Measurements from ENCODE around the gene TEPSIN.

Gene TEPSIN

GRCh38 chr17:81264640-81265039 is 25.8 kb upstream of the TEPSIN start:
- Histone ChIP-seq H4K20me1 (ENCODE audit: insufficient read depth, low read length) (no peaks in the 10 kb centered on the region), H3K36me3 (replicated peaks; ENCODE audit: insufficient read depth, low read length) (0 out of 2 replicates have a peak, but pooled peaks cover under 1% of the 10 kb centered on the region), H3K4me3 (ENCODE audit: low read length) (no peak overlapping the region), H3K79me2 (ENCODE audit: low read length) (no peaks in the 10 kb centered on the region), H3K27me3 (replicated peaks; ENCODE audit: insufficient read depth, low read length) (no peaks in the 10 kb centered on the region), H3K9me2 (replicated peaks; ENCODE audit: insufficient read depth, low read length) (no peaks in the 10 kb centered on the region), H3K9me3 (replicated peaks; ENCODE audit: insufficient read depth, low read length) (no peaks in the 10 kb centered on the region), H2AFZ (ENCODE audit: low read length) (no peak overlapping the region), H3K4me1 (ENCODE audit: low read length) (no peaks in the 10 kb centered on the region), H3K4me2 (ENCODE audit: low read depth, low read length) (no peak overlapping the region), H3F3A (ENCODE audit: insufficient read depth, low read length) (no peaks in the 10 kb centered on the region), H3K27ac (ENCODE audit: low read length) (no peak overlapping the region), H3K9ac (ENCODE audit: low read length) (no peak overlapping the region)
- no peak for DNase-seq
- no peak for TF ChIP-seq EZH2 (optimal IDR thresholded peaks at IDR 0.05; ENCODE audit: low read depth, low read length)
- no peak for TF ChIP-seq CTCF (IDR thresholded peaks at IDR 0.05; ENCODE audit: low read length)
- no peak for TF ChIP-seq EZH2phosphoT487 (IDR thresholded peaks at IDR 0.05; ENCODE audit: low read length)

GRCh38 chr17:81263371-81264181 is 24.7 kb upstream of the TEPSIN start:
- DNase-seq: no peak

GRCh38 chr17:81261582-81262336 is 22.9 kb upstream of the TEPSIN start:
- Histone ChIP-seq H3K79me2 (ENCODE audit: low read length) (no peaks in the 10 kb centered on the region), H3K4me2 (ENCODE audit: low read depth, low read length) (no peak overlapping the region), H3K4me1 (ENCODE audit: low read length) (no peaks in the 10 kb centered on the region), H4K20me1 (ENCODE audit: insufficient read depth, low read length) (no peaks in the 10 kb centered on the region), H3F3A (ENCODE audit: insufficient read depth, low read length) (no peaks in the 10 kb centered on the region), H3K27ac (ENCODE audit: low read length) (no peak overlapping the region), H3K9me3 (replicated peaks; ENCODE audit: insufficient read depth, low read length) (no peaks in the 10 kb centered on the region), H2AFZ (ENCODE audit: low read length) (no peak overlapping the region), H3K27me3 (replicated peaks; ENCODE audit: insufficient read depth, low read length) (no peaks in the 10 kb centered on the region), H3K4me3 (ENCODE audit: low read length) (no peak overlapping the region), H3K9me2 (replicated peaks; ENCODE audit: insufficient read depth, low read length) (no peaks in the 10 kb centered on the region), H3K9ac (ENCODE audit: low read length) (no peak overlapping the region), H3K36me3 (replicated peaks; ENCODE audit: insufficient read depth, low read length) (0 out of 2 replicates have a peak, but pooled peaks cover 3% of the 10 kb centered on the region)
- no peak for DNase-seq
- TF ChIP-seq CTCF (IDR thresholded peaks at IDR 0.05; ENCODE audit: low read length) (no peak), EZH2 (optimal IDR thresholded peaks at IDR 0.05; ENCODE audit: low read depth, low read length) (no peak), EZH2phosphoT487 (IDR thresholded peaks at IDR 0.05; ENCODE audit: low read length) (no peak)

More at GRCh38 chr17:81263371-81264181, 24.7 kb upstream of the TEPSIN start:
- no peak overlapping the region for H3K9ac ChIP-seq (ENCODE audit: low read length)
- H4K20me1 ChIP-seq (ENCODE audit: insufficient read depth, low read length): no peaks in the 10 kb centered on the region
- TF ChIP-seq EZH2phosphoT487 (IDR thresholded peaks at IDR 0.05; ENCODE audit: low read length) (no peak), EZH2 (optimal IDR thresholded peaks at IDR 0.05; ENCODE audit: low read depth, low read length) (no peak), CTCF (IDR thresholded peaks at IDR 0.05; ENCODE audit: low read length) (no peak)
- no peaks in the 10 kb centered on the region for H3K9me3 ChIP-seq (replicated peaks; ENCODE audit: insufficient read depth, low read length)
- no peak overlapping the region for H3K4me2 ChIP-seq (ENCODE audit: low read depth, low read length)
- 0 out of 2 replicates have a peak, but pooled peaks cover 3% of the 10 kb centered on the region for H3K36me3 ChIP-seq (replicated peaks; ENCODE audit: insufficient read depth, low read length)
- H3K79me2 ChIP-seq (ENCODE audit: low read length): no peaks in the 10 kb centered on the region
- no peak overlapping the region for H2AFZ ChIP-seq (ENCODE audit: low read length)
- no peak overlapping the region for H3K27ac ChIP-seq (ENCODE audit: low read length)
- no peaks in the 10 kb centered on the region for H3K27me3 ChIP-seq (replicated peaks; ENCODE audit: insufficient read depth, low read length)
- H3K9me2 ChIP-seq (replicated peaks; ENCODE audit: insufficient read depth, low read length): no peaks in the 10 kb centered on the region
- H3K4me1 ChIP-seq (ENCODE audit: low read length): no peaks in the 10 kb centered on the region
- no peaks in the 10 kb centered on the region for H3F3A ChIP-seq (ENCODE audit: insufficient read depth, low read length)
- H3K4me3 ChIP-seq (ENCODE audit: low read length): no peak overlapping the region
